Stimulated activated CD4-positive, alpha-beta T cell treated with anti-CD3 and anti-CD28 coated beads, Interleukin-1b, Interleukin-23, amount 100 ng/mL, for 1 hour (primary cell): ENCODE measurements around the gene ACSM3.
"Not testable (repeated sequence)": the region's sequence is repeated elsewhere in the genome, so short reads cannot be mapped to it uniquely, and the experiment has no call there.

Experiments
- DNase-seq, 2 donors: peaks; one replicate each; pipeline ENCODE4 v3.0.0-alpha.2; 2020; ENCODE audit warnings: low read depth in 2 of 2

The ACSM3 gene

DNA sequence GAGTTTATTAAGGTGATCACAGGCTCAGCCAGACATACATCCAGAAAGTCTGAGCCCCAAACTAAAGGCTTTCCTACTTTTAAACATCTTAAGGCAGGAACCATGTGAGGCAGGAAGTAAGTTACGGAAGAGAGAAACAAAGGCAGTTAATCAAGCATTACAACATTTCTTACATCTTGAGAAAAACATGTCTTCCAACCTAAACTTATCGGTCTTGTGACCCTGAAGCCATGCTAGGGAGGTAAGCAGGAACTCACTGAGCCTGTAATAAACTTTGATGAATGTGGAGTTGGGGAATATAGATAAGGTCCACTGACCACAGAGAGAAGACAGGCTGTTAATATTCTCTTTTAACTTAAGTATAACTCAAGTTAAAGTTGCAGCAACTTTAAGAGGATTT, 3.5 kb upstream of the ACSM3 start:
- DNase-seq: no peak

DNA sequence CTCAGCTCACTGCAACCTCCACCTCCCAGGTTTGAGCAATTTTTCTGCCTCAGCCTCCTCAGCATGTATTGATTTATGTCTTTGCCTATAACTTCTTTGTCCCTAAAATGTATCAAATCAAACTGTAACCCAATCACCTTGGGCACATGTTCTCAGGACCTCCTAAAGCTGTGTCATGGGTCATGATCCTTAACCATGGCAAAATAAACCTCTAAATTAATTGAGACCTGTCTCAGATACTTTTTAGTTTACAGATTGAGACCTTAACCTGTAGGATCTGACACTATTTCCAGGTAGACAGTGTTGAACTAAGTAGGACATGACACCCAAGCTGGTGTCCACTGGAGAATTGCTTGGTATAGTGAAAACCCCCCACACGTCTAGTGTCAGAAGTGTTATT, 2.6 kb upstream of the ACSM3 start:
- no peak for DNase-seq

- DNase-seq: no peak
Measured at GRCh38 chr16:20762404-20763123, 1.2 kb upstream of the ACSM3 start.

- not testable (repeated sequence) for DNase-seq
Measured at GRCh38 chr16:20764448-20764847, 634 bp downstream of the ACSM3 start.

GRCh38 chr16:20765732-20766131, 1.9 kb downstream of the ACSM3 start:
- DNase-seq: no peak

GRCh38 chr16:20766294-20766693, 2.5 kb downstream of the ACSM3 start:
- no peak for DNase-seq

GRCh38 chr16:20767577-20767976, 3.8 kb downstream of the ACSM3 start:
- no peak for DNase-seq

DNA sequence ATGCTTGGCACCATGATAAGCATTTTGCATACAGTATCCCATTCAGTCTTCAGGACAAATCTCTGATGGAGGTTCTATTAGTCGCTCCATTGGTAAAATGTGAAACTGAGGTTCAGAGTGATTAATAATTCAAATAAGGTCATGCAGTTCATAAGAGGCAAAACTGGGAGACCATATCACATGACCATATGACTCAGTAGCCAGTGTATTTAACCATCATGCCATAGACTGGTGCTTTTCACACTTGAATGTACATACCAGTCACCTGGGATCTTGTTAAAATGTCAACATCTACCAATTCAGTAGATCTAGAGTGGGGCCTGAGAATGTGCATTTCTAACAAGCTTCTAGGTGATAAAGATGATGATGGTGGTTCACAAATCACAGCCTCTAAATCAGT, 4.3 kb downstream of the ACSM3 start:
- no peak for DNase-seq

DNA sequence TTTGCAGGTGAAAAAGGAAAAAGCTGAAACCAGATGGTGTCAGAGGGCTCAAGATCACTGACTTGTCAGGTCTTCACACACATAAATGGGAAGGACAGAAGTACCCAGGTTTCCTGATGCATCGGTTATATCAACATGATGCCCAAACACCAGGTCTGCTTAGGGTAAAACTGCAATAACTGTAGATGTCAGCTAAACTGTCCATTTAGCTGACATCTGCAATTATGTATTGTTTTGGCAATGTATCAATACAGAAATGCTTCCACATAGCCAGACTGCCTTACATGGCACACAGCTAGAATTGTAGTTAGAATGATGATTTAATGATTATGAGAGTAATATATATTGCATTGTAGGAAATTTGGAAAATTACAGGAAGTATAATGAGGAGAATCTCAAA, 5.0 kb downstream of the ACSM3 start:
- DNase-seq: no peak

GRCh38 chr16:20773679-20774078, 9.9 kb downstream of the ACSM3 start:
- DNase-seq: no peak

DNA sequence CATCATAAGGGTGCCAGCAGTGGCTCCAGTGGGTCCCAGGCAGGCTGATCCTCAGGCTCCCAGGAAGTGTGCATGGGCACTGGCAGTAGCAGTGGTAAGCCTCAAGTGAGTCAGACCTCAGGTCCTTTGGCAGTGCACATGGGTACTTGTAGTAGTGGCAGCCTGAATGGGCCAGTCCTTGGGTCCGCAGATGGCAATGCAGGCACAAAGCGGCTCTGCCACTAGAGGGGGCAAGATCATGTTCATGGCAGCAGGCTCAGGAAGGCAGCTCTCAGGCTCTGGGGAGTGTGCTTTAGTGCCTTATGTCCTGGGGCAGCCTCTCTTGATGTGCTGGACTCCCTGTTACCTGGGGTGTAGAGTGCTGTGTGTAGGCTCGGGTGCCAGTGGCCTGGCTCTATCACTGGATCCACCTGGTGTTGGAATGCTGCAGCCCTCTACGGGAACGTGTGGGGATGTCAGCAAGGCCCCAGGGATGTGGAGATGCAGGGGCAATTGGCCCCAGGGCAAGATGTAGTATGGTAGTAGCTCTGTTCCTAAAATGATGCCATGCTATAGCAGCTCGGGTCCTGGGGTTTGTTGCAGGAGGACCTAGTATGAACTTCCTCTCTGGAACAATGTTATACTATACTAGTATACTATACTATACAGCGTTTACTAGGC, 11.0 kb downstream of the ACSM3 start:
- peak; percentile 1 to 12 for DNase-seq

GRCh38 chr16:20781697-20782096, 17.9 kb downstream of the ACSM3 start:
- DNase-seq: no peak

- no peak for DNase-seq
Measured at GRCh38 chr16:20782470-20782869, 18.7 kb downstream of the ACSM3 start.

DNA sequence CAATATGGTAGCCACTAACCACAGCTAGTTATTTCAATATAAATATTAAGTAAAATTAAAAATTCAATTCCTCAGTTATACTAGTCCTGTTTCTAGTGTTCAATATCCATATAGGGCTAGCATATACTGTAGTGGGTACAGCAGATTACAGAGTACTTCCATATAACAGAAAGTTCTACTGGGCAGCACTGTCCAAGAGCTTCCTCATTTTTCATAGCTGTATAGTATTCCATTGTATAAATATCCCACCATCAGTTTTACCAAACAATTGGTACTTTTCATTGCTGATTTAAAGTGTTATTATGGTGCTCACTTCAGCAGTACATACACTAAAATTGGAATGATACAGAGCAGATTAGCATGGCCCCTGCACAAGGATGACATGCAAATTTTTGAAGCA, 20.4 kb downstream of the ACSM3 start:
- no peak for DNase-seq

DNA sequence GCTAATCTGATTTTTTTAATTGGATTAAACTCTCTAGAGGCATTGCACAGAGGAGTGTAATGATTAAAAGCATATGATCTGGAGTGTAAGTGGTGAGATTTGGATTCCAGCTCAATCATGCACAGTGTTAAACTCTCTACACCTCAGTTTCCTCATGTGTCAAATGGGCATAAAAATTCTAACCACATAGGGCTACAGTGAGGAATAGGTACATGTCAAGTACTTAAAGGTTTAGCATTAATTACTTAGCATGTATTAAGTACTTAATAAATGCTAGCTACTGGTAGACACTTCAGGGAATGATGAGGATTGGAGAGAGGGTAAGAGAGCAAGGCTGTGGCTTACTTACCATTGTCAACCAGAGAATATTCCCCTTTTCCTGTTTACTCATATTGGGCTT, 25.3 kb downstream of the ACSM3 start:
- DNase-seq: no peak

GRCh38 chr16:20791923-20792612, 28.3 kb downstream of the ACSM3 start:
- no peak for DNase-seq

GRCh38 chr16:20798364-20798763, 34.5 kb downstream of the ACSM3 start:
- DNase-seq: no peak

- DNase-seq: no peak
Measured at GRCh38 chr16:20799599-20799998, 35.8 kb downstream of the ACSM3 start.

GRCh38 chr16:20801278-20801677, 37.5 kb downstream of the ACSM3 start:
- no peak for DNase-seq

GRCh38 chr16:20803192-20803560, 39.4 kb downstream of the ACSM3 start:
- no peak for DNase-seq

GRCh38 chr16:20803561-20804214, 39.9 kb downstream of the ACSM3 start:
- DNase-seq: no peak

GRCh38 chr16:20805684-20806167, 41.9 kb downstream of the ACSM3 start:
- DNase-seq: not testable (repeated sequence)
